Fibroblast of pulmonary artery (primary cell): ENCODE data around the gene TFIP11.

Source experiments
- DNase-seq: peaks from one replicate; pipeline ENCODE4 v3.0.0-alpha.2; 2010; ENCODE audit warnings: low read depth
- H3K4me3 ChIP-seq: replicated peaks from 2 replicates; pipeline ENCODE4 v1.5.1; 2011; ENCODE audit warnings: low read depth, mild to moderate bottlenecking, control low read depth, low read length, moderate library complexity
- TF ChIP-seq, protein P1 (sequence below): IDR thresholded peaks from 2 replicates; pipeline ENCODE4 v1.5.1; 2011; ENCODE audit warnings: mild to moderate bottlenecking, control low read depth, low read length, inconsistent platforms; ENCODE audit errors: missing control alignments

TFIP11 gene

DNA sequence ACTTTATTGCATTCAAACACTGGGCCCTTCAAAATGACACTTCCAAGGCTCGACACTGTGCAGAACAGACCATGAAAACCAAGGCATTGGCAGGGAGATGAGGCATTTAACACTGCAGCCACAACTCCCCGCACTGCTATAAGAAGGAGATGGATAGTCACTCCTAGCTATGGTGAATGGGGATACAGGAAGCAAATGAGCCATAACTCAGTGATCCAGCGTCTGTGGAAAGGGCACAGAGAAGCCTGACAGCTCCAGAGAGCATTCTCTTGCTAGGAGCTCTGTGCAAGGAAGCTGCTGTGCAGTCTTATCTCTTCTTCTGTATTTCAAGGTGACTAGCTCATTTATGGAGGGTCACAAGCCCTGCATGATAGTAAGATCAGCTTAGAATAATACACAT lies 49.6 kb downstream of the TFIP11 start:
- no peak overlapping the region for H3K4me3 ChIP-seq
- no peak for DNase-seq
- TF ChIP-seq, protein P1, sequence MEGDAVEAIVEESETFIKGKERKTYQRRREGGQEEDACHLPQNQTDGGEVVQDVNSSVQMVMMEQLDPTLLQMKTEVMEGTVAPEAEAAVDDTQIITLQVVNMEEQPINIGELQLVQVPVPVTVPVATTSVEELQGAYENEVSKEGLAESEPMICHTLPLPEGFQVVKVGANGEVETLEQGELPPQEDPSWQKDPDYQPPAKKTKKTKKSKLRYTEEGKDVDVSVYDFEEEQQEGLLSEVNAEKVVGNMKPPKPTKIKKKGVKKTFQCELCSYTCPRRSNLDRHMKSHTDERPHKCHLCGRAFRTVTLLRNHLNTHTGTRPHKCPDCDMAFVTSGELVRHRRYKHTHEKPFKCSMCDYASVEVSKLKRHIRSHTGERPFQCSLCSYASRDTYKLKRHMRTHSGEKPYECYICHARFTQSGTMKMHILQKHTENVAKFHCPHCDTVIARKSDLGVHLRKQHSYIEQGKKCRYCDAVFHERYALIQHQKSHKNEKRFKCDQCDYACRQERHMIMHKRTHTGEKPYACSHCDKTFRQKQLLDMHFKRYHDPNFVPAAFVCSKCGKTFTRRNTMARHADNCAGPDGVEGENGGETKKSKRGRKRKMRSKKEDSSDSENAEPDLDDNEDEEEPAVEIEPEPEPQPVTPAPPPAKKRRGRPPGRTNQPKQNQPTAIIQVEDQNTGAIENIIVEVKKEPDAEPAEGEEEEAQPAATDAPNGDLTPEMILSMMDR, result no peak

DNA sequence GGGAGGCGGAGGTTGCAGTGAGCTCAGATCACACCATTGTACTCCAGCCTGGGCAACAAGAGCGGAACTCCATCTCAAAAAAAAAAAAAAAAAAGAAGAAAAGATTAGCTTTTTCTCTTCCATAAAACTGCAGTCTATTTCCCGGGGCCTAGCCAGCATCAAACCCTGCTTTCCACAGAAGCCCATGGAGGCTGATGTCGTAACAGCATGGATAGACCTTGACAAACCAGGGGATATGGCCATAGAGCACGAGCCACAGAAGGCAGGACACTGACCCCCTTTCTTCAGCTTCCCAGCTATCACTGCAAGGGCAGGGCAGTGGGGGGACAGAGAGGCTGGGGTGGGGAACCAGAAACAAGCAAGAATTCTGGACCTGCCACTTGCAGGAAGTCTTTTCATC lies 50.2 kb downstream of the TFIP11 start:
- no peak for DNase-seq
- H3K4me3 ChIP-seq, result no peak overlapping the region
- TF ChIP-seq, protein P1, result no peak

DNA sequence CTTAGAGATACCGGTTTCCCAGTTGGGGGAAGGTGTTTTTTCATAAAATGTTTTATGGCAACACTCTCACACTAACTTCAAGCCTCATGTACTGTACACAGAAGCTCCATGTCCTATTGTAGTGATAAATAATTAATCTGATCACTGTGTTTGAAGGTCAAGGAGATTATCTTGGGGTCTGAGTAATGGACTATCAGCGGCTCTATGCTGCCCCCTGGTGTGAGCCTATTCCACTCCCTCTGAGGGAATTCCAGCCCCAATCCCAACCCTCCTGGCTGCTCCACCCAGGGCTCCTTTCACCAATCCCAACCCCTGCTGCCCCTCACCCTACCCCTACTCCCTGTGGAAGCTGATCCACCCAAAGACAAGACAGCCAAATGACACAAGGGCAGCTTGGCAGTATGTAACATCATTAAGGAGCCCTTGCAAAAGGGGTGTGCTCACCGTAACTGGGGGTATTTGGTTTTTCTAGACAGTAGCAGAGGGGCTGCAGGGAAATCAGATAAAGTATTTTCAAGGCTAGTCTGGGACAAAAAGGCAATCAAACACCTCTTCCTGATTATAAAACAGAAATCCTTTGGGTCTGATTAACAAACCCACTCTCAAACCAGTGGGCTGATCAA lies 51.0 kb downstream of the TFIP11 start:
- TF ChIP-seq, protein P1, result peak; percentile 89
- H3K4me3 ChIP-seq, result no peak overlapping the region
- DNase-seq, result peak; percentile 41

DNA sequence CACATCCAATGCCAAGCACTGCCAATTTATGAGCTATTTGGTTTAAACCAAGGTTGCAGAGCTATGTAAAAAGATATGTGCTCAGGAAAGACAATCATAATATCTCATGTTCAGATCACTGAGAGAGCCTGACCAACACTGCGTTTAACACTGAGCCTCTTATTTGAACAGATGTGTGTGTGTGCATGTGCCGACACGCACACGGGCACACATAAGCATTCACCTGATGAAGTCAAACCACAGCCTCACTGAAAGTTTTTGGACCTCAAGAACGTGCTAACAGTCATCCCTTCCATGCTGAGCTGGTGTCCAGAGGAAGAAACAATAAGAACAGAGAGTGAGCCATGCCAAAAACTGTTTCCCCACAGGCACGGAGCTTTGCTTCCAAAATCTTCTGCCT lies 52.1 kb downstream of the TFIP11 start:
- TF ChIP-seq, protein P1, result no peak
- H3K4me3 ChIP-seq, result no peak overlapping the region
- DNase-seq, result no peak

DNA sequence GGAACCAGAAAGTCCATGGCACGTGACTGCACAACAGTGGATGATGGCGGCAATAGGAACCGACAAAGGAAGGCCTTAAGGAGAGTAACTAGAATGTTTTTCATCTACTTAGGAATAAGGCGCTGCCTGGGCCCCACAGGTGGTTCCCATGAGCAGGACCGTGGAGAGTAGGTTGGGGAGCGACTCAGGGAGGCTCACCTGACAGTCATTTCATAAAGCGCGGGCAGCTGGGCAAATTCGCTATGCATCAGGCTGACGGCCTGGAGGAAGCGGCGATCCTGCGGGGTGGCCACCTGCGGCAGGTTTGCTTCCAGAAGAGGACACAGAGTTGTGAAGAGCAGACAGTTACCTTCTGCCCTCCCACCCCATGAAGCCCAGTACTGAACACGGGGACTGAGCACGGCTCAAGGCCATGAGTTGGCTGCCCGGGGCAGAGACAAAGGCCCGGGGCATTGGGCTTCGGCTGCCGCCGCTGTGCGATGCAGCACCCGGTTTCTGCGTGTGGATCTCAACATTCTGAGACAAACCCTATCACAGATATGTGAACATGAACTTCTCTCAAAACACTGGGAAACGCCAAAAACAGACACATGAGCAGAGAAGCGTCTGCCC lies 54.5 kb downstream of the TFIP11 start:
- no peak for DNase-seq
- H3K4me3 ChIP-seq, result no peak overlapping the region
- TF ChIP-seq, protein P1, result no peak

DNA sequence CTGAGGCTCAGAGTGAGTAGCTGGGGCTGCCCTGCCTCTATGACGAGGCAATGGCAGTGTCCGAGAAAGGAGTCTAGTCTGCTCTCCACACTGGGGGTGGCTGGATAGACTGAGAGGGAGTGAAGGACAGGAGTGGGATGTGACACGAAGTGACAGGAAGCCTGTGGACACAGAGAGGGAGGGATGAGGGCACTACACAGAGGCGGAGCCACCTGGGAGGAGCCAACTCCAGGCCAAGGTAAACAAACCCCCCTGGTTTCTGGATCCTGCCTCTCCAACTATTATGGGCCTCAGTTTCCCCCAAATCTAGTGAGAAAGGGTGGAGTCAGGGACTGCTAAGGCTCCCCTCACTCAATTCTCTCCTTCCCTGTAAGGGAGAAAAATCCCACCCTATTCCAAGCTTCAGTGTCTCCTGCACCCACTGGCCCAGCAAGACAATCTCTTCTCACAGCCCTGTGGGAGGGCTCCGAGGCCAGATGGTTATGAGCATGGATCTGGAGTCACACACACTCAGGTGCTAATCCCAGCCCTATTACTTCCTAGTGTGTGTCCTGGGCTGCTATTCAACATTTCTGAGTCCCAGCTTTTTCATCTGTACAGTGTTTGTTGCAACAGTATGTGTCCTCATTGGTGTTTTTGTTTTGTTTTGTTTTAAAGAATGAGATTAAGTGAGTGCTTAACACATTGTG lies 58.3 kb downstream of the TFIP11 start:
- TF ChIP-seq, protein P1, result no peak
- no peak overlapping the region for H3K4me3 ChIP-seq
- DNase-seq, result no peak
